Keratinocyte (primary cell): ENCODE measurements around the gene UTP15.

ENCODE experiments used
- CTCF ChIP-seq, 3 experiments: IDR thresholded peaks in 1 of 3; conservative IDR thresholded peaks in 1 of 3; optimal IDR thresholded peaks in 1 of 3; 2 replicates in 2 of 3; 3 replicates in 1 of 3; pipeline versions ENCODE3 to v1.5.1; 2011; ENCODE audit warnings: low read length in 3 of 3, mild to moderate bottlenecking in 3 of 3, moderate library complexity in 2 of 3, control low read depth in 1 of 3, inconsistent platforms in 1 of 3; ENCODE audit not compliant: insufficient read depth in 2 of 3; ENCODE audit errors: extremely low read depth in 1 of 3
- EZH2 ChIP-seq: IDR thresholded peaks from one replicate; pipeline ENCODE4 v1.6.1; 2012; ENCODE audit warnings: inconsistent platforms, mild to moderate bottlenecking, low read length, moderate library complexity

- no peak for TF ChIP-seq CTCF (optimal IDR thresholded peaks at IDR 0.05 in 1 of 3, IDR thresholded peaks at IDR 0.05 in 1 of 3, conservative IDR thresholded peaks at IDR 0.05 in 1 of 3; ENCODE audit: extremely low read depth in 1 of 3, insufficient read depth in 2 of 3, low read length in 3 of 3)
- TF ChIP-seq EZH2 = no peak
These were observed 30.6 kb upstream of the UTP15 start for GRCh38 chr5:73534971-73535370.
